Heart left ventricle (tissue), 13 donors: ENCODE data around the gene HTT-AS.

Source experiments
- CTCF ChIP-seq, 12 donors: fragments of 200-600 bp; sonication (generic) in 4 of 12; IDR thresholded peaks; one replicate each; pipeline versions ENCODE4 v1.5.0 to v1.8.0; 2018 to 2022; ENCODE audit warnings: antibody characterized with exemption in 12 of 12, mild to moderate bottlenecking in 5 of 12
- POLR2A ChIP-seq, 2 donors: fragments of 450-650 bp; IDR thresholded peaks; one replicate each; pipeline ENCODE4 v1.6.1; 2017; ENCODE audit warnings: antibody characterized with exemption in 2 of 2, mild to moderate bottlenecking in 2 of 2, moderate library complexity in 2 of 2
- donor health status: ischemic (EF 13 %, LVEDD 7.1; RV severe dilation, severe dysfunction).
- donor health status: DM: no; HTN: yes; CAD: no.
- donor health status: DM: no; HTN: no; CAD: no.
- donor health status: ischemic (EF 25% LVEDD 6.9; RV normal size, moderate dysfunction).
- donor health status: ischemic (EF 25% LVEDD 5.7; RV mildly dilated, moderate dysfunction).
- donor health status: ischemic (EF 35%, LVEDD 5.7; RV mildly dilated, moderate dysfunction).
- donor health status: nonischemic (EF 11% LVEDD 7.7; RV severe dilation, severe dysfunction).
- donor health status: DM: yes; HTN: yes; CAD: no.
- donor health status: PGD.
- donor health status: ischemic (EF 29% LVEDD 5.4; RV normal size, mild dysfunction).
- donor health status: nonischemic (EF 23%, LVEDD 6.1; RV moderate dilation, normal function).

- TF ChIP-seq CTCF (IDR thresholded peaks at IDR 0.05) = no peak
- TF ChIP-seq POLR2A (IDR thresholded peaks at IDR 0.05) = no peak
Observed at GRCh38 chr4:3021127-3021526, 53.2 kb downstream of the HTT-AS start.
